Measurements from ENCODE around the gene HIPK2.

- no peak for TF ChIP-seq CHD4 (IDR thresholded peaks at IDR 0.05; ENCODE audit: borderline replicate concordance)
- no peak for TF ChIP-seq POLR2A (IDR thresholded peaks at IDR 0.05; ENCODE audit: low read length)
- no peak for TF ChIP-seq CEBPB (IDR thresholded peaks at IDR 0.05)
- no peak for TF ChIP-seq NFE2L2 (conservative IDR thresholded peaks at IDR 0.05; ENCODE audit: low read length)
- no peak for TF ChIP-seq MAFK (IDR thresholded peaks at IDR 0.05; ENCODE audit: partially characterized antibody)
- TF ChIP-seq CTCF (IDR thresholded peaks at IDR 0.05) = no peak
- TF ChIP-seq MAX (IDR thresholded peaks at IDR 0.05) = no peak
- TF ChIP-seq ZNF302 (CRISPR knock-in tag; IDR thresholded peaks at IDR 0.05) = no peak
- no peak for TF ChIP-seq REST (IDR thresholded peaks at IDR 0.05)
- TF ChIP-seq CBX8 (IDR thresholded peaks at IDR 0.05) = no peak
- no peak for TF ChIP-seq EP300 (IDR thresholded peaks at IDR 0.05)
Observed at GRCh38 chr7:139706837-139707236, 71.0 kb downstream of the HIPK2 start.

All from A549 (cell line).